Mucosa of stomach (tissue), 1 donor: ENCODE results near the gene USP47.

Source experiments
- H3K27me3 ChIP-seq: one replicate; pipeline ENCODE4 v1.7.0; 2013; ENCODE audit warnings: mild to moderate bottlenecking, low read length; ENCODE audit not compliant: control insufficient read depth, insufficient read depth
- H3K36me3 ChIP-seq: one replicate; pipeline ENCODE4 v1.7.0; 2013; ENCODE audit warnings: low read length; ENCODE audit not compliant: control insufficient read depth, insufficient read depth
- H3K4me1 ChIP-seq: one replicate; pipeline ENCODE4 v1.7.0; 2013; ENCODE audit warnings: mild to moderate bottlenecking, low read length; ENCODE audit not compliant: control insufficient read depth, insufficient read depth
- H3K4me3 ChIP-seq: one replicate; pipeline ENCODE4 v1.7.0; 2013; ENCODE audit warnings: low read length
- H3K9ac ChIP-seq: one replicate; pipeline ENCODE4 v1.7.0; 2013; ENCODE audit warnings: mild to moderate bottlenecking, low read length, moderate library complexity
- H3K9me3 ChIP-seq: one replicate; pipeline ENCODE4 v1.7.0; 2013; ENCODE audit warnings: mild to moderate bottlenecking, low read length, moderate library complexity; ENCODE audit not compliant: control insufficient read depth
- donor health status: Pancreatic carcinoma.

The USP47 gene

GRCh38 chr11:11966354-11966741 lies 124.6 kb downstream of the USP47 start:
- Histone ChIP-seq H3K9me3 (no peaks in the 10 kb centered on the region), H3K9ac (no peak overlapping the region), H3K4me3 (no peak overlapping the region), H3K36me3 (no peaks in the 10 kb centered on the region), H3K27me3 (no peaks in the 10 kb centered on the region), H3K4me1 (peaks cover 12% of the 10 kb centered on the region)

- H3K4me3 ChIP-seq = no peak overlapping the region
- H3K9me3 ChIP-seq = no peaks in the 10 kb centered on the region
- peaks cover 12% of the 10 kb centered on the region for H3K4me1 ChIP-seq
- H3K27me3 ChIP-seq = no peaks in the 10 kb centered on the region
- H3K9ac ChIP-seq = no peak overlapping the region
- H3K36me3 ChIP-seq = no peaks in the 10 kb centered on the region
Observed at GRCh38 chr11:11966826-11967668, 125.3 kb downstream of the USP47 start.

GRCh38 chr11:11967669-11968510 lies 126.1 kb downstream of the USP47 start:
- Histone ChIP-seq H3K36me3 (no peaks in the 10 kb centered on the region), H3K9ac (no peak overlapping the region), H3K4me1 (peaks cover 12% of the 10 kb centered on the region), H3K4me3 (no peak overlapping the region), H3K9me3 (no peaks in the 10 kb centered on the region), H3K27me3 (no peaks in the 10 kb centered on the region)

GRCh38 chr11:11968511-11969280 lies 126.9 kb downstream of the USP47 start:
- Histone ChIP-seq H3K4me3 (no peak overlapping the region), H3K4me1 (peaks cover 20% of the 10 kb centered on the region), H3K36me3 (no peaks in the 10 kb centered on the region), H3K9me3 (no peaks in the 10 kb centered on the region), H3K27me3 (no peaks in the 10 kb centered on the region), H3K9ac (no peak overlapping the region)

- Histone ChIP-seq H3K9me3 (no peaks in the 10 kb centered on the region), H3K27me3 (no peaks in the 10 kb centered on the region), H3K36me3 (no peaks in the 10 kb centered on the region), H3K4me3 (no peak overlapping the region), H3K9ac (no peak overlapping the region), H3K4me1 (peaks cover 15% of the 10 kb centered on the region)
Observed at GRCh38 chr11:11969380-11970215, 127.8 kb downstream of the USP47 start.

GRCh38 chr11:11970556-11970955 lies 128.8 kb downstream of the USP47 start:
- Histone ChIP-seq H3K9me3 (no peaks in the 10 kb centered on the region), H3K9ac (no peak overlapping the region), H3K36me3 (no peaks in the 10 kb centered on the region), H3K27me3 (no peaks in the 10 kb centered on the region), H3K4me1 (peaks cover 24% of the 10 kb centered on the region), H3K4me3 (no peak overlapping the region)

GRCh38 chr11:11971906-11972547 lies 130.3 kb downstream of the USP47 start:
- no peaks in the 10 kb centered on the region for H3K9me3 ChIP-seq
- peaks cover 34% of the 10 kb centered on the region for H3K4me1 ChIP-seq
- no peak overlapping the region for H3K9ac ChIP-seq
- no peak overlapping the region for H3K4me3 ChIP-seq
- H3K36me3 ChIP-seq = no peaks in the 10 kb centered on the region
- no peaks in the 10 kb centered on the region for H3K27me3 ChIP-seq

GRCh38 chr11:11972730-11973341 lies 131.1 kb downstream of the USP47 start:
- H3K4me1 ChIP-seq = peaks cover 41% of the 10 kb centered on the region
- no peaks in the 10 kb centered on the region for H3K9me3 ChIP-seq
- H3K36me3 ChIP-seq = no peaks in the 10 kb centered on the region
- no peak overlapping the region for H3K4me3 ChIP-seq
- no peaks in the 10 kb centered on the region for H3K27me3 ChIP-seq
- no peak overlapping the region for H3K9ac ChIP-seq

GRCh38 chr11:11973361-11973800 lies 131.6 kb downstream of the USP47 start:
- Histone ChIP-seq H3K27me3 (no peaks in the 10 kb centered on the region), H3K4me1 (peaks cover 41% of the 10 kb centered on the region), H3K9ac (no peak overlapping the region), H3K9me3 (no peaks in the 10 kb centered on the region), H3K36me3 (no peaks in the 10 kb centered on the region), H3K4me3 (no peak overlapping the region)

- H3K4me1 ChIP-seq = peaks cover 44% of the 10 kb centered on the region
- H3K4me3 ChIP-seq = no peak overlapping the region
- H3K36me3 ChIP-seq = no peaks in the 10 kb centered on the region
- no peaks in the 10 kb centered on the region for H3K27me3 ChIP-seq
- no peak overlapping the region for H3K9ac ChIP-seq
- H3K9me3 ChIP-seq = no peaks in the 10 kb centered on the region
Observed at GRCh38 chr11:11973866-11974265, 132.1 kb downstream of the USP47 start.
